ENCODE measurements around the gene SCLT1.

The SCLT1 gene

GRCh38 chr4:128950796-128951195 lies 142.5 kb downstream of the SCLT1 start:
- H3K4me3 ChIP-seq (ENCODE audit: low read depth, low read length): no peak overlapping the region
- no peak for TF ChIP-seq CTCF (conservative IDR thresholded peaks at IDR 0.05; ENCODE audit: low read depth, low read length)
- no peak for DNase-seq (ENCODE audit: low read depth)

GRCh38 chr4:128946916-128947315 lies 146.4 kb downstream of the SCLT1 start:
- no peak for TF ChIP-seq CTCF (conservative IDR thresholded peaks at IDR 0.05; ENCODE audit: low read depth, low read length)
- H3K4me3 ChIP-seq (ENCODE audit: low read depth, low read length): no peak overlapping the region
- DNase-seq (ENCODE audit: low read depth): no peak

GRCh38 chr4:128942607-128943006 lies 150.7 kb downstream of the SCLT1 start:
- peak; percentile 5 for DNase-seq (ENCODE audit: low read depth)
- no peak for TF ChIP-seq CTCF (conservative IDR thresholded peaks at IDR 0.05; ENCODE audit: low read depth, low read length)
- no peak overlapping the region for H3K4me3 ChIP-seq (ENCODE audit: low read depth, low read length)

- peak; percentile 47 for DNase-seq (ENCODE audit: low read depth)
- no peak for TF ChIP-seq CTCF (conservative IDR thresholded peaks at IDR 0.05; ENCODE audit: low read depth, low read length)
These were observed 152.4 kb downstream of the SCLT1 start for GRCh38 chr4:128940971-128941370.

GRCh38 chr4:128930051-128930450 lies 163.3 kb downstream of the SCLT1 start:
- no peak for TF ChIP-seq CTCF (conservative IDR thresholded peaks at IDR 0.05; ENCODE audit: low read depth, low read length)
- DNase-seq (ENCODE audit: low read depth): no peak
- no peak overlapping the region for H3K4me3 ChIP-seq (ENCODE audit: low read depth, low read length)

More at GRCh38 chr4:128940971-128941370, 152.4 kb downstream of the SCLT1 start:
- H3K4me3 ChIP-seq (ENCODE audit: low read depth, low read length): no peak overlapping the region

- H3K4me3 ChIP-seq (ENCODE audit: low read depth, low read length): no peak overlapping the region
- peak; percentile 2 for DNase-seq (ENCODE audit: low read depth)
- TF ChIP-seq CTCF (conservative IDR thresholded peaks at IDR 0.05; ENCODE audit: low read depth, low read length): no peak
These were observed 168.4 kb downstream of the SCLT1 start for GRCh38 chr4:128924951-128925350.

- TF ChIP-seq CTCF (conservative IDR thresholded peaks at IDR 0.05; ENCODE audit: low read depth, low read length): no peak
- no peak overlapping the region for H3K4me3 ChIP-seq (ENCODE audit: low read depth, low read length)
- no peak for DNase-seq (ENCODE audit: low read depth)
These were observed 171.4 kb downstream of the SCLT1 start for GRCh38 chr4:128921954-128922353.
